ENCODE results near the gene TMEM169.
"Not testable (repeated sequence)": the region's sequence is repeated elsewhere in the genome, so short reads cannot be mapped to it uniquely, and the experiment has no call there.

Gene TMEM169

DNA sequence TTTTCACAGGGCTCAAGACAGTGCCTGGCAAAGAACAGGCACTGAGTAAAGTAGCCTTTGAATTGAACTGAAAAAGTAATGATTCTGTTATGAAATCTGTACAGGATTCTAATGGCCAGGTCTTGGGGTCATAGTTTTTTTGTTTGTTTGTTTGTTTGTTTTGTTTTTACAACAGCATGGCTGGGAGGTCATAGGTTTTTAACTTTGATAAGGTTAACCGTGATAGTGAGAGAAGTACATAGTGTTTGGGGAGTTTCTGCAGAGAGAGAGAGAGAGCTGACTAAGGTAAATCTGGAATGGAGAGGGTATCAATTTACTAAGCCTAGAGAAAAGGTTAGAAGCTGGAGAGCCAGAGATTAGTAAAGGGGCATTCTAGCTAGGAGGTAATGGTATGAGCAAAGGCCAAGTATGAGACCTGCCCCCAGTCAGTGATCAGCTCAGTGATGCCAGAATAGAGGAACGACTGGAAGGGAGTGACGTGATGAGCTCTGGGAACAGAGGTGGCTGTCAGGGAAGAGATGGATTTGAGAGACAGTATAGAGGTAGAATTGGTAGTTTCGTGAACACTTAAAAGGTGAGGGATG is 53.3 kb downstream of the TMEM169 start:
- DNase-seq: no peak

- DNase-seq: peak in 2 of 4 experiments; percentile 4 to 5
These were observed 58.2 kb downstream of the TMEM169 start for GRCh38 chr2:216139884-216140283.

DNA sequence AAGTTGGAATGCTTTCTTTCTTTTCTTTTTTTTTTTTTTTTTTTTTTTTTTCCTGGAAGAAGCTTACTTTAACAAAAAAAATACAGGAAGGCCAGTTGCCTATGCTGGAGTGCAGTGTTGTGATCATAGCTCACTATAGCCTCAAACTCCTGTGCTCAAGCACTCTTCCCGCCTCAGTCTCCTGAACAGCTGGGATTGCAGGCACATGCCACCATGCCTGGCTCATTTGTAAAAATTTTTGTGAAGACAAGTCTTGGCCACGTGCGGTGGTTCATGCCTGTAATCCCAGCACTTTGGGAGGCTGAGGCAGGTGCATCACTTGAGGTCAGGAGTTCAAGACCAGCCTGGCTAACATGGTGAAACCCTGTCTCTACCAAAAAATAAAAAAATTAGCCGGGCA is 59.8 kb downstream of the TMEM169 start:
- DNase-seq: not testable (repeated sequence)

DNA sequence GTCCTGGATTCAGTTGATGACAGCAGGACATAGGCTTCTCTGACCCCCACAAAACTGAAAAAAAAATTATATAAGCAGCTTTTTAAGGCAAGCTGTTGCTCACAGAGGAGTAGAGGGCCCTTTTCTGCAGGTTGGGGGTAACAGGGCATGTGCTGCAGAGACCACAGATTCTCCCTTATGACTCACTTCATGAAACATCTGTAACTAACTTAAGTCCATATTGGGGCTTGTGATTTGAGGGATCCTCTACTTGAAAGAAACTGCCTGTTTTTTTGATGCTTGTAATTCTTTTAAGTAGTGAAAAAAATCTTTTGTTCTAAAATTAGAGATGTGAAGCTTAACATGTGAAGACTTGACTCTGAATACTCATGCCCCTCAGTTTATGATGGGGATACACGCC is 60.8 kb downstream of the TMEM169 start:
- no peak for DNase-seq

DNA sequence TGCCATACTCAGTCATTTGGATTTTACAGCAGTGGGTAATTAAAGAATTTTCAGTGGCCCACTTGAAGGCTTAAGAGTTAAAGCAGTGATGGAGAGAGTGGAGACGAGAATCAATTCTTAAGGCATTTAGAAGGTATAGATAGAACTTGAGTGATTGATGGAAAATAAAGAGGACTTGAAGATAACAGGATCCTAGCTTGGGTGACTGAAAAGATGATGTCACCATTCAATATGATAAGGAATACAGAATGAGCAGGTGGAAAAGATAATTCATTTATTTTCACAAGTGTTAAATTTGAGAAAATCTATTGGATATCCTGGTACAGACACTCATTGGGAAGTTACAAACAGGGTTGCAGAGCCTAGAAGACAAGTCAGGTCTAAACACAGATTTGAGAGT is 62.7 kb downstream of the TMEM169 start:
- DNase-seq: no peak

DNA sequence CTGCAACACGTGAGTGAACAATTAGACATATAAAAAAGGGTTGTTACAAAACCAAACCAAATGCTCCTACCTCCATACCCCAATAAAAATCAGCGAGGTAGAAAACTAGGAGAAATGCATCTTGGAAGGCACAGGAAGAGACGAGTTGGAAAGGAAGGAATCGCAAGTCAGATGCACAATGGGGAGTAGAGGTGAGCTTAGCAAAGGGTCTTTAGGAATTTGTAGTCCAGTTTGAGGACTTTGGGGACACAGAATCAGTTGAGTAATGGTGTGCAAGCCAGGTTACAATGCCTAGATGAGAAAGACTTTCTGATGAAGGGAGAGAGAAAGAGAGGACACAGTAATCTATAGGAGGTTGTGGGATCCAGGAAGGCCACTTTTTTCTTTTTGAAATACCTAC is 63.1 kb downstream of the TMEM169 start:
- no peak for DNase-seq

DNA sequence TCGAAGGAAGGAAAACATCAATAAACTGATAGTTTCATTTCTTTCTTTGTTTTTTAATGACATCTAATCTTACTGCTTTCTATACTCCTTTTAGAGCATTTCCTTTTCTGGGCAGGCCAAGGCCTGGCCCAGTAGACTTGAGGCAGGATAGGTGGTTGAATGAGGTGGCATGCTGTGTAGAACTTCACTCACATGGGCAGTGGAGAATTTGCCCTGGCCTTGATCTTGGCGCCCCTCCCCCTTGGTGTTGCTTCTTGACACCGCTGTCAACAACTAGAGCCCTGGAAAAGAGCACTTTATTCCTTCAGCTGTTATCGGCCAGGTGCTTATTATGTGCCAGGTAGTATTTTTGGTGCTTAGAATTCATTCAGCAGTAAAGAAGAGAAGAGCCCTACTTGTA is 64.9 kb downstream of the TMEM169 start:
- no peak for DNase-seq

DNA sequence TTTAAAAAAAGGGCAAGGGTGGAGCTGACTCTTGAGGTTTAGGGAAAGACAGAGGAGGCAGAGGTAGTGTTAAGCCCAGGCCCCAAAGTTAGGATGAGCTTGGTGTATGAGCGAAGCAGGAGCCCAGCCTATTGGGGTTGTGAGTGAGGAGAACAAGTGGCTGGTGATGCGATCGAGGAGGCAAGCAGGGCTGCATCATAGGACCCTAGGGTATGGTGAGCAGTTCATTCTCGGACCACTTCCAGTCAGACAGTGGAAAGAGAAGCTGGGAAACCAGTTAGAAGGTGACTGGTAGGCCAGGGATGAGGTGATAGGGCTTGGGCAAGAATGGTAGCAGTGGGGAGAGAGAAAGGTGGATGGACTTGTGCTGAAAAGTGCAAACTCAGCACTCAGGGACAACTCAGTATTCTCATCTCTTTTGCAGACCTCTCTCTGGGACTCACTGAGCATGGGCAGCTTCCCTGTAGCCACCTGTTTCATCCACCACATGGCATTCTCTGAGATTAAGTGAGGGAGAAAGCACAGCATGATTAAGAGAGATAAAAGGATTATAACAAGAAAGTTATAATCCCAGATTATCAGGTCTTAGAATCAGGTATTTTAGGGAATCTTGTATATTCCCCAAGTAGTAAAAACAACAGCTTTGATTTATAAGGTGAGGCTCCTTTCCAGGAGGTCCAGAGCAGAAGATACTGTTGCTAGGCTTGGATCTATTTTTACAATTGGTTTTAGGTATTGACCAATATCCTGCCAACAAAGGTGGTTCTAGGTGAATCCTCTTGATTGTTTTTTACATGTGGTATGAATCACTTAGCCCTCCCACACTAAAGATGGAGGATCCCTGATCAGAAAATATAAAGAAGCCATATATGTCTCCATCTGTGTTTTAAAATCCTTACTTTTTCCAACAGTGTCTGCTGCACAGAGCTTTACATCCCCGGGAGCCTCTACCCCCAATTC is 65.7 kb downstream of the TMEM169 start:
- DNase-seq: no peak

- DNase-seq: no peak
These were observed 67.3 kb downstream of the TMEM169 start for GRCh38 chr2:216148983-216149382.

DNA sequence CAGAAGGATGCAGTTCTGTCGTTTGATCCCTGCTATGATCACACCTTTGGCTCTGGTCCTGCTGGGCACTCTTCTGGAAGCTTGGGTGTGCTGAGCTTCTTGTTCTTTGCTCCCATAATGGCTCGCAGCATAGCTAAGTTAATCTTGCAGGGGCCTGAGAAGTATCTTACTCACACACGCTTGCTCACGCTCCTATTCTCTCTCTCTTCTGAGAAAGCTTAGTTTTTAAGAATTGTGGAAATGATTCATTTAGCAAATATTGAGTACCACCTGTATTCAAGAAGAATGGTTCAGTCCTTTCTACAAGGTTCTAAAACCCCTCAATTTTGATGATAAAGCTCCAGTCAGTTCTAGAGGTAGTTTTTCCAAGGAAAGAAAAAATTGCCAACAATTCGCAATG is 68.0 kb downstream of the TMEM169 start:
- DNase-seq: no peak

DNA sequence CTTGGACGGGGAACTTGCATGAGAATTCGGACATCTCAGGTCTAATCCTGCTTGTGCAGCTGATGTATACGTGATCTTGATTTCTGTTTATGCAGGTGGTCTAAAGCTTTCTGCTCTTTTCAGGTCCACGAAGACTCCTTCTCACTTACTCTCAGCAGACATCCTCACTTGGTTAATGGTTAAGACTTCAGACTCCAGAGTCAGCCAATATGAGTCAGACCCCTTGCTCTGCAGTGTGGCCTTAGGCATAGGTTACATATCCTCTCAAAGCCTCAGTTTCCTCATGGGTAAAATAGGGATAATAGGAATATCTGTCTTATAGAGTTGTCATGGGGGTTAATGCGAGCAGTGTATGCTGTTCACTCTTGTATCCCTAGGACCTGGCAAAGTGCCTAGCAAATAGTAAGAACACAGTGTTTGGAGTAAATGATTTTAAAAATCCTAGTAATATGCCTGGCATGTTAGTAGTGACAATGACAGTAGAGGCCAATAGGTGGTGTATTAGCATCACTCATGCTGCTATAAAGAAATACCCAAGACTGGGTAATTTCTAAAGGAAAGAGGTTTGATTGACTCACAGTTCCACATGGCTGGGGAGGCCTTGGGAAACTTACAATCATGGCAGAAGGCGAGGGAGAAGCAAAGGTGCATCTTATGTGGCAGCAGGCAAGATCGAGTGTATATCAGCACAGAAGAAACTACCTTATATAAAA is 69.8 kb downstream of the TMEM169 start:
- DNase-seq: no peak

All from activated CD4-positive, CD25-positive, alpha-beta regulatory T cell (primary cell).